Forelimb muscle (tissue), 1 donor: ENCODE data around the gene MRPL17. TPM values are rescaled to one million over a fixed set of nuclear protein-coding genes. Genes with fewer than 3 reads are reported as not detected.

Experiments used
- DNase-seq: peaks from one replicate; pipeline ENCODE4 v3.0.0-alpha.2; 2013; ENCODE audit warnings: low read depth
- polyA plus RNA-seq: library from polyadenylated mRNA; unstranded; fragments of 120-200 nt; gene quantifications from one replicate; pipeline ENCODE4 v1.2.1, GENCODE V29; 2013; ENCODE audit not compliant: insufficient read length

MRPL17 gene
- polyA plus RNA-seq, 1 donor = 62.7 TPM

- DNase-seq = no peak
Measured at GRCh38 chr11:6682591-6682935, 577 bp downstream of the MRPL17 start.

- DNase-seq = no peak
Measured at GRCh38 chr11:6681949-6682348, 1.2 kb downstream of the MRPL17 start.

- DNase-seq = no peak
Measured at GRCh38 chr11:6681505-6681904, 1.6 kb downstream of the MRPL17 start.

- no peak for DNase-seq
Measured at GRCh38 chr11:6677018-6677417, 6.1 kb downstream of the MRPL17 start.

GRCh38 chr11:6674862-6675261 lies 8.3 kb downstream of the MRPL17 start:
- DNase-seq = no peak

- no peak for DNase-seq
Measured at GRCh38 chr11:6674219-6674597, 8.9 kb downstream of the MRPL17 start.

- no peak for DNase-seq
Measured at GRCh38 chr11:6673523-6674218, 9.5 kb downstream of the MRPL17 start.

GRCh38 chr11:6671991-6672390 lies 11.1 kb downstream of the MRPL17 start:
- DNase-seq = no peak

GRCh38 chr11:6670202-6670830 lies 12.8 kb downstream of the MRPL17 start:
- no peak for DNase-seq

- DNase-seq = no peak
Measured at GRCh38 chr11:6667733-6668374, 15.3 kb downstream of the MRPL17 start.

- no peak for DNase-seq
Measured at GRCh38 chr11:6666302-6667183, 16.6 kb downstream of the MRPL17 start.

- DNase-seq = peak; percentile 71
Measured at GRCh38 chr11:6664551-6664950, 18.6 kb downstream of the MRPL17 start.

- DNase-seq = no peak
Measured at GRCh38 chr11:6663794-6664469, 19.2 kb downstream of the MRPL17 start.

- no peak for DNase-seq
Measured at GRCh38 chr11:6660712-6661111, 22.4 kb downstream of the MRPL17 start.

- no peak for DNase-seq
Measured at GRCh38 chr11:6658647-6659046, 24.5 kb downstream of the MRPL17 start.

- DNase-seq = no peak
Measured at GRCh38 chr11:6657346-6657745, 25.8 kb downstream of the MRPL17 start.

GRCh38 chr11:6656936-6657335 lies 26.2 kb downstream of the MRPL17 start:
- no peak for DNase-seq

GRCh38 chr11:6656584-6656915 lies 26.6 kb downstream of the MRPL17 start:
- no peak for DNase-seq

- no peak for DNase-seq
Measured at GRCh38 chr11:6655790-6656583, 27.2 kb downstream of the MRPL17 start, which contains the start of gene DCHS1. Gene DCHS1, minus strand, starts transcription at chr11:6655809. Its CDS starts 14,196 bp downstream, at chr11:6641613.

GRCh38 chr11:6655020-6655789 lies 27.9 kb downstream of the MRPL17 start:
- no peak for DNase-seq
